ENCODE data around the gene CYP26B1. TPM values are rescaled to one million over a fixed set of nuclear protein-coding genes. Genes with fewer than 3 reads are reported as not detected.
A peak's percentile ranks its signal among the peaks of the same experiment; 100 is the strongest.

The CYP26B1 gene
- total and polyA plus RNA-seq, 10 donors = 0.87 to 11.4 (median 5.1) TPM

- Histone ChIP-seq H3K4me1 (peaks cover 17 to 73% (median 53%) of the 10 kb centered on the region in 6 donors), H3K27ac (no peak overlapping the region), H3K36me3 (no peaks in the 10 kb centered on the region), H3K4me3 (no peak overlapping the region), H3K27me3 (replicated peaks in 1 of 7) (peaks cover under 1 to 62% (median 39%) of the 10 kb centered on the region in 7 donors), H3K9me3 (no peaks in the 10 kb centered on the region)
- WGBS, 5 donors = 83 to 94% (median 91%) methylated on average over 4 to 5 of the region's 5 CpGs
- TF ChIP-seq POLR2AphosphoS5 (IDR thresholded peaks at IDR 0.05) = no peak
- TF ChIP-seq CTCF (IDR thresholded peaks at IDR 0.05 in 8 of 11, conservative IDR thresholded peaks at IDR 0.05 in 3 of 11) = no peak
- no peak for TF ChIP-seq POLR2A (IDR thresholded peaks at IDR 0.05)
- peak; percentile 70 for DNase-seq
- intact Hi-C loops (cut with DNase I; ENCODE audit: low total_unique reads) = no loop called here
Measured at GRCh38 chr2:72141032-72141645, 6.5 kb downstream of the CYP26B1 start.

DNA sequence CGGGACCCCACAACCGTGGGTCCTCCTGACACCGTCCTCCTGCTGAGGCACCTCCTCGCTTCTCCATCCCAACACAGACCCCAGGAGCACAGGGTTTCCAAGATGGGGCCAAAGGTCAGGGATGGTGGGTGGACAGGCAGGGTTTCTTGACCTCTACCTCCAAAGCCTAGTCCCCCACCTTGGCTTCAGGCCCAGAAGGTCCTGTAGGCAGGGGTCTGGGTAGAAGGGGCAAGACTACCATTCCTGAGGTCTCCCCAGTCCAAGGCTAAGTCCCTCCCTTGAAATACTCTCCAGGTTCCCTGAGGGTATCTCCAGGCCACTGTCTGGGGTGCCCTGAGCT is 7.1 kb downstream of the CYP26B1 start:
- DNase-seq = no peak

GRCh38 chr2:72139874-72140620 is 7.6 kb downstream of the CYP26B1 start:
- no peak overlapping the region for H3K27ac ChIP-seq
- intact Hi-C loops (cut with DNase I; ENCODE audit: low total_unique reads) = no loop called here
- TF ChIP-seq POLR2A (IDR thresholded peaks at IDR 0.05) (no peak), CTCF (IDR thresholded peaks at IDR 0.05 in 8 of 11, conservative IDR thresholded peaks at IDR 0.05 in 3 of 11) (no peak), POLR2AphosphoS5 (IDR thresholded peaks at IDR 0.05) (no peak)
- H3K36me3 ChIP-seq = no peaks in the 10 kb centered on the region
- DNase-seq = peak; percentile 66
- WGBS, 5 donors = 73 to 78% (median 77%) methylated on average over 9 to 14 of the region's 14 CpGs
- H3K4me3 ChIP-seq = no peak overlapping the region
- peaks cover 0 to 51% (median 28%) of the 10 kb centered on the region in 7 donors for H3K27me3 ChIP-seq (replicated peaks in 1 of 7)
- H3K4me1 ChIP-seq = peaks cover 12 to 62% (median 43%) of the 10 kb centered on the region in 6 donors
- H3K9me3 ChIP-seq = no peaks in the 10 kb centered on the region

More for the DNA sequence above, 7.1 kb downstream of the CYP26B1 start:
- Histone ChIP-seq H3K27ac (no peak overlapping the region), H3K36me3 (no peaks in the 10 kb centered on the region), H3K27me3 (replicated peaks in 1 of 7) (peaks cover 0 to 57% (median 34%) of the 10 kb centered on the region in 7 donors), H3K4me1 (peaks cover 17 to 68% (median 48%) of the 10 kb centered on the region in 6 donors), H3K4me3 (no peak overlapping the region), H3K9me3 (no peaks in the 10 kb centered on the region)
- intact Hi-C loops (cut with DNase I; ENCODE audit: low total_unique reads) = no loop called here
- 73 to 94% (median 92%) methylated on average over 2 to 4 of the region's 4 CpGs for WGBS, 5 donors
- TF ChIP-seq POLR2AphosphoS5 (IDR thresholded peaks at IDR 0.05) = no peak
- no peak for TF ChIP-seq POLR2A (IDR thresholded peaks at IDR 0.05)

- Histone ChIP-seq H3K27ac (no peak overlapping the region), H3K9me3 (no peaks in the 10 kb centered on the region), H3K4me3 (no peak overlapping the region), H3K27me3 (replicated peaks in 1 of 7) (peaks cover 0 to 51% (median 23%) of the 10 kb centered on the region in 7 donors), H3K4me1 (peaks cover 6 to 56% (median 37%) of the 10 kb centered on the region in 6 donors), H3K36me3 (no peaks in the 10 kb centered on the region)
- 87 to 95% (median 88%) methylated on average over 5 to 8 of the region's 8 CpGs for WGBS, 5 donors
- TF ChIP-seq POLR2AphosphoS5 (IDR thresholded peaks at IDR 0.05) = no peak
- intact Hi-C loops (cut with DNase I; ENCODE audit: low total_unique reads) = no loop called here
- DNase-seq = peak; percentile 66
Measured at GRCh38 chr2:72139471-72139873, 8.2 kb downstream of the CYP26B1 start.

- Histone ChIP-seq H3K27ac (no peak overlapping the region), H3K27me3 (replicated peaks in 1 of 7) (peaks cover 0 to 47% (median 17%) of the 10 kb centered on the region in 7 donors), H3K4me1 (peaks cover 3 to 51% (median 32%) of the 10 kb centered on the region in 6 donors), H3K9me3 (no peaks in the 10 kb centered on the region), H3K36me3 (no peaks in the 10 kb centered on the region), H3K4me3 (no peak overlapping the region)
- intact Hi-C loops (cut with DNase I; ENCODE audit: low total_unique reads) = no loop called here
- TF ChIP-seq POLR2A (IDR thresholded peaks at IDR 0.05) (no peak), CTCF (IDR thresholded peaks at IDR 0.05 in 8 of 11, conservative IDR thresholded peaks at IDR 0.05 in 3 of 11) (no peak), POLR2AphosphoS5 (IDR thresholded peaks at IDR 0.05) (no peak)
- peak; percentile 74 for DNase-seq
- 84 to 89% (median 88%) methylated on average over 11 to 14 of the region's 14 CpGs for WGBS, 5 donors
Measured at GRCh38 chr2:72138921-72139381, 8.7 kb downstream of the CYP26B1 start.

All from spleen (tissue), 11 donors.